Astrocyte of the cerebellum (primary cell): ENCODE results near the gene RAB11FIP3.

Experiments used
- DNase-seq: peaks from one replicate; pipeline ENCODE4 v3.0.0-alpha.2; 2011; ENCODE audit warnings: low read depth
- H3K4me3 ChIP-seq: 2 replicates; pipeline ENCODE4 v1.5.1; 2011; ENCODE audit warnings: mild to moderate bottlenecking, low read depth, low read length, moderate library complexity
- CTCF ChIP-seq: IDR thresholded peaks from 2 replicates; pipeline ENCODE4 v1.5.1; 2012; ENCODE audit warnings: low read length, low read depth, moderate library complexity, mild to moderate bottlenecking; ENCODE audit errors: missing control alignments
- in situ Hi-C: cut with HindIII; loops from 2 replicates; pipeline ENCODE4 v1.10.0; 2017; ENCODE audit warnings: low sequenced_read_pairs

The RAB11FIP3 gene

GRCh38 chr16:512802-513201, 87.4 kb downstream of the RAB11FIP3 start:
- no peak overlapping the region for H3K4me3 ChIP-seq
- no peak for DNase-seq
- in situ Hi-C loops = no loop called here
- TF ChIP-seq CTCF = no peak

- in situ Hi-C loops = no loop called here
- no peak for TF ChIP-seq CTCF
- no peak overlapping the region for H3K4me3 ChIP-seq
- DNase-seq = no peak
Measured at GRCh38 chr16:513950-514349, 88.5 kb downstream of the RAB11FIP3 start.

- in situ Hi-C loops = no loop called here
- TF ChIP-seq CTCF = no peak
- H3K4me3 ChIP-seq = no peak overlapping the region
- DNase-seq = no peak
Measured at GRCh38 chr16:515175-515938, 89.9 kb downstream of the RAB11FIP3 start.

- TF ChIP-seq CTCF = no peak
- in situ Hi-C loops = no loop called here
- H3K4me3 ChIP-seq = no peak overlapping the region
- no peak for DNase-seq
Measured at GRCh38 chr16:515939-516226, 90.4 kb downstream of the RAB11FIP3 start.

- in situ Hi-C loops = no loop called here
- H3K4me3 ChIP-seq = no peak overlapping the region
- DNase-seq = no peak
- no peak for TF ChIP-seq CTCF
Measured at GRCh38 chr16:516301-516700, 90.9 kb downstream of the RAB11FIP3 start.

- in situ Hi-C loops = no loop called here
- no peak overlapping the region for H3K4me3 ChIP-seq
- no peak for DNase-seq
- TF ChIP-seq CTCF = no peak
Measured at GRCh38 chr16:518858-519257, 93.4 kb downstream of the RAB11FIP3 start.
